Hippocampal formation (tissue), 2 donors: ENCODE results near the gene ASAP2.
A peak's percentile ranks its signal among the peaks of the same experiment; 100 is the strongest.
"Not testable (repeated sequence)": the region's sequence is repeated elsewhere in the genome, so short reads cannot be mapped to it uniquely, and the experiment has no call there.

ENCODE experiments used
- DNase-seq, 2 donors: peaks; one replicate each; lab custom pipeline; 2025; lab: John Stamatoyannopoulos, UW

The ASAP2 gene

GRCh38 chr2:9251154-9252001, 44.8 kb downstream of the ASAP2 start:
- DNase-seq = no peak

GRCh38 chr2:9252002-9252357, 45.4 kb downstream of the ASAP2 start:
- DNase-seq = no peak

GRCh38 chr2:9255416-9255815, 48.8 kb downstream of the ASAP2 start:
- DNase-seq = no peak

GRCh38 chr2:9256147-9256546, 49.5 kb downstream of the ASAP2 start:
- DNase-seq = no peak

- peak in 1 of 2 donors; percentile 55 for DNase-seq
Measured at GRCh38 chr2:9256570-9257043, 50.0 kb downstream of the ASAP2 start.

GRCh38 chr2:9258501-9258900, 51.9 kb downstream of the ASAP2 start:
- DNase-seq = no peak

GRCh38 chr2:9258953-9259399, 52.4 kb downstream of the ASAP2 start:
- DNase-seq = peak in 1 of 2 donors; percentile 11

GRCh38 chr2:9260464-9260918, 53.9 kb downstream of the ASAP2 start:
- peak in 1 of 2 donors; percentile 9 for DNase-seq

GRCh38 chr2:9261231-9261883, 54.7 kb downstream of the ASAP2 start:
- no peak for DNase-seq

- DNase-seq = peak in 1 of 2 donors; percentile 5
Measured at GRCh38 chr2:9262671-9263171, 56.1 kb downstream of the ASAP2 start.

GRCh38 chr2:9263428-9263827, 56.8 kb downstream of the ASAP2 start:
- no peak for DNase-seq

GRCh38 chr2:9264301-9264700, 57.7 kb downstream of the ASAP2 start:
- DNase-seq = no peak

- DNase-seq = no peak
Measured at GRCh38 chr2:9266711-9267110, 60.1 kb downstream of the ASAP2 start.

- not testable (repeated sequence) for DNase-seq
Measured at GRCh38 chr2:9267286-9267685, 60.7 kb downstream of the ASAP2 start.

GRCh38 chr2:9268301-9269080, 61.9 kb downstream of the ASAP2 start:
- DNase-seq = no peak

- no peak for DNase-seq
Measured at GRCh38 chr2:9269295-9269694, 62.7 kb downstream of the ASAP2 start.

GRCh38 chr2:9269695-9270360, 63.2 kb downstream of the ASAP2 start:
- no peak for DNase-seq

- DNase-seq = no peak
Measured at GRCh38 chr2:9271091-9271490, 64.5 kb downstream of the ASAP2 start.

- no peak for DNase-seq
Measured at GRCh38 chr2:9271691-9272090, 65.1 kb downstream of the ASAP2 start.

- no peak for DNase-seq
Measured at GRCh38 chr2:9273486-9274130, 67.0 kb downstream of the ASAP2 start.
